ENCODE measurements around the gene PAN3.

- TF ChIP-seq GATA2 (IDR thresholded peaks at IDR 0.05; ENCODE audit: low read depth, low read length) (no peak), GATA3 (IDR thresholded peaks at IDR 0.05; ENCODE audit: low read depth, low read length) (no peak)
Observed at GRCh38 chr13:28166257-28166656, 27.9 kb downstream of the PAN3 start.

Data from SH-SY5Y (cell line).